ENCODE measurements around the gene DPP3. TPM values are rescaled to one million over a fixed set of nuclear protein-coding genes. Genes with fewer than 3 reads are reported as not detected.

The DPP3 gene
- total RNA-seq, 1 experiment from 2014 or later: 86.7 TPM

DNA sequence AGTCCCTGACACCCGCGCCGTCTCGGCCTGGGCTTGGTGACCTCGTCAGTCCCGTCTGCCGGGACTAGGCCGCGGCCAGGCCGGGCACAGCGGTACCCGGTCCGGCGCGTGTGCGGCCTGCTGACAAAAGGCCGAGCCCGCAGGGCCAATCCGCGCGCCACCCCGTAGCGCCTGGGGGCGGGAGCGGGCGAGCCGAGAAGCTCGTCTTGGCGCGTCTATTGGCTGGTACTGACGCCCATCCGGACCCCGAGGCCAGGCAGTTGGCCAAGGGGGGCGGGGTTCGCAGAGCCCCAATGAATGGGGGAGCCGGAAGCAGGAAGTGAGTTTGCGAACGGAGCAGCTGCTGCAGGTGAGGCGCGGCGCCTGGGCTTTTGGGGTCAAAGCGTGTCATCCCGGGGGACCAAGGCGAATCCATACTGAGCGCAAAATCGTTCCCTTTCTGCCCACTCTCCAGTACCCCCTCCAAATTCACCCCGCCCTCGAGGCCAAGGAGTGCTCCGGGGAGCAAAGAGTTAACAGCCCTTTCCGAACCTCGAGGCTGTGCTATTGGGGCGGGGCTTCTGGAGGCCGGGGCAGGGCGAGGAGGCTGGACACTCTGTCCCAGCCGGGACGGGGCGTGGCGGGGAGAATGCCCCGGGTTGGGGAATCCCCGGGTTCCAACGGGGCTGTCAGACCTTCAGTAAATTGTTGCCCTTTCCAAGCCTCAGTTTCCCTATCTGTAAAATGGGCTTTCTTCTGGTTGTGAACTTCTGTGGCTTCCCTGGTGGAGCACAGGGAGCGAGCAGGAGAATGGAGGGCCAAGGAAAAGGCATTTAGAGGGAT, at the start of gene DPP3 (continued):
- TF ChIP-seq CTCF (IDR thresholded peaks at IDR 0.05) (no peak), ZNF425 (CRISPR knock-in tag; conservative IDR thresholded peaks at IDR 0.05) (no peak), ZNF532 (CRISPR knock-in tag; IDR thresholded peaks at IDR 0.05; ENCODE audit: borderline replicate concordance) (no peak), GTF2I (CRISPR knock-in tag; conservative IDR thresholded peaks at IDR 0.05) (peak; percentile 92), EMX1 (CRISPR knock-in tag; IDR thresholded peaks at IDR 0.05) (no peak), NFATC4 (CRISPR knock-in tag; IDR thresholded peaks at IDR 0.05) (no peak), ZMAT4 (CRISPR knock-in tag; IDR thresholded peaks at IDR 0.05) (0 out of 2 replicates have a peak, but pooled peaks have one; percentile 38), IRF2 (CRISPR knock-in tag; IDR thresholded peaks at IDR 0.05; ENCODE audit: borderline replicate concordance, low read depth) (no peak), FOXP1 (CRISPR knock-in tag; IDR thresholded peaks at IDR 0.05; ENCODE audit: borderline replicate concordance) (peak; percentile 71; the same call in 1 of the 2 replicates), ESRRA (CRISPR knock-in tag; IDR thresholded peaks at IDR 0.05; ENCODE audit: borderline replicate concordance) (no peak), ZNF423 (CRISPR knock-in tag; IDR thresholded peaks at IDR 0.05) (no peak), ATF2 (CRISPR knock-in tag; IDR thresholded peaks at IDR 0.05; ENCODE audit: borderline replicate concordance, low read depth) (no peak), ARID4B (CRISPR knock-in tag; IDR thresholded peaks at IDR 0.05; ENCODE audit: borderline replicate concordance) (peak; percentile 97; the same call in 1 of the 2 replicates), JAZF1 (CRISPR knock-in tag; IDR thresholded peaks at IDR 0.05) (no peak), ZNF317 (CRISPR knock-in tag; IDR thresholded peaks at IDR 0.05; ENCODE audit: borderline replicate concordance, low read depth) (no peak), GABPB1 (CRISPR knock-in tag; IDR thresholded peaks at IDR 0.05) (peak; percentile 54; the same call in 1 of the 2 replicates), STAT6 (CRISPR knock-in tag; conservative IDR thresholded peaks at IDR 0.05; ENCODE audit: low read depth) (no peak), TP53 (CRISPR knock-in tag; IDR thresholded peaks at IDR 0.05) (peak; percentile 77; the same call in 1 of the 2 replicates), ZNF138 (CRISPR knock-in tag; conservative IDR thresholded peaks at IDR 0.05) (no peak), FOXJ3 (CRISPR knock-in tag; IDR thresholded peaks at IDR 0.05; ENCODE audit: borderline replicate concordance) (no peak)

All from WTC11 (cell line).